ENCODE measurements around the gene ELF4.

GRCh38 chrX:130080791-130081367, 29.4 kb downstream of the ELF4 start:
- no peak for TF ChIP-seq CTCF (conservative IDR thresholded peaks at IDR 0.05)
- no peak for TF ChIP-seq ZFX (IDR thresholded peaks at IDR 0.05)
